Measurements from ENCODE around the gene NLRP3.
"Not testable (repeated sequence)": the region's sequence is repeated elsewhere in the genome, so short reads cannot be mapped to it uniquely, and the experiment has no call there.

The NLRP3 gene

GRCh38 chr1:247392088-247392487 lies 23.9 kb upstream of the NLRP3 start:
- DNase-seq, result no peak

- not testable (repeated sequence) for DNase-seq
These were observed 20.9 kb upstream of the NLRP3 start for GRCh38 chr1:247395075-247395474.

- DNase-seq, result no peak
These were observed 15.3 kb upstream of the NLRP3 start for GRCh38 chr1:247400685-247401084.

GRCh38 chr1:247401310-247402119 lies 14.5 kb upstream of the NLRP3 start:
- no peak for DNase-seq

GRCh38 chr1:247402120-247402675 lies 13.8 kb upstream of the NLRP3 start:
- no peak for DNase-seq

- DNase-seq, result no peak
These were observed 9.8 kb upstream of the NLRP3 start for GRCh38 chr1:247406014-247406656.

GRCh38 chr1:247407180-247407616 lies 8.8 kb upstream of the NLRP3 start:
- DNase-seq, result no peak

GRCh38 chr1:247408100-247408499 lies 7.9 kb upstream of the NLRP3 start:
- DNase-seq, result no peak

GRCh38 chr1:247409869-247410544 lies 6.0 kb upstream of the NLRP3 start:
- no peak for DNase-seq

GRCh38 chr1:247411621-247412327 lies 4.2 kb upstream of the NLRP3 start:
- DNase-seq, result no peak

GRCh38 chr1:247417831-247418230 lies 1.9 kb downstream of the NLRP3 start:
- no peak for DNase-seq

GRCh38 chr1:247419336-247419735 lies 3.4 kb downstream of the NLRP3 start:
- no peak for DNase-seq

GRCh38 chr1:247421074-247421473 lies 5.1 kb downstream of the NLRP3 start:
- no peak for DNase-seq

GRCh38 chr1:247429496-247429895 lies 13.5 kb downstream of the NLRP3 start:
- no peak for DNase-seq

GRCh38 chr1:247430434-247430833 lies 14.5 kb downstream of the NLRP3 start:
- no peak for DNase-seq

- no peak for DNase-seq
These were observed 15.7 kb downstream of the NLRP3 start for GRCh38 chr1:247431643-247432042.

- no peak for DNase-seq
These were observed 18.0 kb downstream of the NLRP3 start for GRCh38 chr1:247434005-247434404.

- DNase-seq, result no peak
These were observed 19.2 kb downstream of the NLRP3 start for GRCh38 chr1:247435030-247435758.

- DNase-seq, result no peak
These were observed 19.8 kb downstream of the NLRP3 start for GRCh38 chr1:247435759-247436147.

GRCh38 chr1:247437551-247438505 lies 21.9 kb downstream of the NLRP3 start:
- DNase-seq, result no peak

All from 8988T (cell line).